NAMALWA (cell line): Measurements from ENCODE around the gene PPP6R1.

Experiments
- DNase-seq: peaks from one replicate; pipeline ENCODE4 v3.0.0-alpha.2; 2015; ENCODE audit warnings: low spot score

PPP6R1 gene, protein sequence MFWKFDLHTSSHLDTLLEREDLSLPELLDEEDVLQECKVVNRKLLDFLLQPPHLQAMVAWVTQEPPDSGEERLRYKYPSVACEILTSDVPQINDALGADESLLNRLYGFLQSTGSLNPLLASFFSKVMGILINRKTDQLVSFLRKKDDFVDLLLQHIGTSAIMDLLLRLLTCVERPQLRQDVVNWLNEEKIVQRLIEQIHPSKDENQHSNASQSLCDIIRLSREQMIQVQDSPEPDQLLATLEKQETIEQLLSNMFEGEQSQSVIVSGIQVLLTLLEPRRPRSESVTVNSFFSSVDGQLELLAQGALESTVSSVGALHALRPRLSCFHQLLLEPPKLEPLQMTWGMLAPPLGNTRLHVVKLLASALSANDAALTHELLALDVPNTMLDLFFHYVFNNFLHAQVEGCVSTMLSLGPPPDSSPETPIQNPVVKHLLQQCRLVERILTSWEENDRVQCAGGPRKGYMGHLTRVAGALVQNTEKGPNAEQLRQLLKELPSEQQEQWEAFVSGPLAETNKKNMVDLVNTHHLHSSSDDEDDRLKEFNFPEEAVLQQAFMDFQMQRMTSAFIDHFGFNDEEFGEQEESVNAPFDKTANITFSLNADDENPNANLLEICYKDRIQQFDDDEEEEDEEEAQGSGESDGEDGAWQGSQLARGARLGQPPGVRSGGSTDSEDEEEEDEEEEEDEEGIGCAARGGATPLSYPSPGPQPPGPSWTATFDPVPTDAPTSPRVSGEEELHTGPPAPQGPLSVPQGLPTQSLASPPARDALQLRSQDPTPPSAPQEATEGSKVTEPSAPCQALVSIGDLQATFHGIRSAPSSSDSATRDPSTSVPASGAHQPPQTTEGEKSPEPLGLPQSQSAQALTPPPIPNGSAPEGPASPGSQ

DNA sequence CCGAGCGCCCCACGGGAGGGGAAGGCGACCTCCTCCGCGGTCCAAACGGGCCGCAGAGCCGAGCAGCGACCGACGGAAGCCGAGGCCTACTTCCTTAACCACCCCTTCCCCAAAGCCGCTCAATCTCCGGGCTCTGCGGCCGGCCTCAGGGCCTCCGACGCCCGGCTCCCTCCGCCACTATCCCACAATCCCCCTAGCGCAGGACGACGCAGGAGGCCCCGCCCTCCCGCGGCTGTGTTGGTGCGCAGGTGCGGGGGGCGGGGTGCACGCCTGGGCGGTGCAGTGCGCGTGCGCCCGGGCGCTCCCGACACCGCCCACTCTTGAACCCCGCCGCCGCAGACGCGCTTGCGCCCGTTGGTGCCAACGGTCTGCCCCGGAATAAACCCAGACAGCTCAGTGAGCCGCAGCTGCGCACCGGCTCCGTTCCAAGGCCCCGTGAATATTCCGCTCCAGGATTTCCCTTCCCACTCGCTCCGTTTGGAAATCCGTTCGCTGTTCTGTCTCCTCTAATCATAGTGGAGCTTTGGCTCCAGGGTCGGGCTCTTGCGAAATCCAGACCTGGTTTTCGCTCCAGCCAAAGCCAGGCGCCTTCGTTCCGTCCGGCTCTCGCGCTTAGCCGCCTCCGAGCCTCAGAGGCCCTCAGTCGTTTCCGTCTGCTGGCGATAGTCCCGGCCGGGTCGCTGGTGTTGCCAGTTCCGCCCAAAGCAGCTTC is at the start of gene PPP6R1:
PPP6R1 (minus strand) TSS at position 190 of the 712 bp plus-strand sequence. CDS start 11,914 bp downstream, outside the sequence.
- DNase-seq: peak; percentile 98

DNA sequence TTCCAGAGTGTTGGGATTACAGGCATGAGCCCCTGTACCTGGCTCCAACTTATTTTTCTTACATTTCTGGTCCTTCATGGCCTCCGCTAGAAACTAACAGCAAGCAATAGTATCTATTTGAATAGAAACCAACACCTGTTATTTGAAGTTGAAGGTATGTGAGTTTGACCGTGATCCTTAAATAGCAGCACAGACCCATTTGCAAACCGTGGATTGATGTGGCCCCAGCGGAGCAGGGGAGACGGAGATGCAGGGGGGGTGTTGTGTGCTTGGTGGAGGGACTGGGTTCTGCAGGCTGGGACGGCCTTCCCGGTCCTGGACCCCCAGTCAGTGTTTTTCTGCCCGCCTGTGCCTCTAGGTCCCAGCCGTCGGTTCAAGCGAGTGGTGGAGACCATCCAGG is 49.5 kb upstream of the PPP6R1 start:
- no peak for DNase-seq

DNA sequence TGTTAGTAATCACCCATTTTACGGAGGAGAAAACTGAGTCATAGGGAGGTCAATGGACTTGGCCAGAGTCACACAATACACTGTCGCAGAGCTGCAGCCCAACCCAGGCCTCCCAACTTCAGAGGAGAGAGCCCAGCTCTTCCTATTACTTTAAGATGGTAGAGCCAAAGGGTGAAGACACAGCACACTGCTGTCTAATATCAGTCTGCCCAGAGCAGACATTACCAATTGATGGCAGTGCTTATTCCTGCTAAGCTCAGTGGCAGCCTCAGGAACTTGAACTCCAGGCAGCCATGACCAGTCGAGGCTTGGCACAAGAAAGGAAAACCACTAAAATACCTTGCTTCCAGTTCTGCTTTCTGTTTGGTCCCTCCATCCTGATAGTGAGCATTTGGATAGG is 47.9 kb upstream of the PPP6R1 start:
- DNase-seq: no peak

DNA sequence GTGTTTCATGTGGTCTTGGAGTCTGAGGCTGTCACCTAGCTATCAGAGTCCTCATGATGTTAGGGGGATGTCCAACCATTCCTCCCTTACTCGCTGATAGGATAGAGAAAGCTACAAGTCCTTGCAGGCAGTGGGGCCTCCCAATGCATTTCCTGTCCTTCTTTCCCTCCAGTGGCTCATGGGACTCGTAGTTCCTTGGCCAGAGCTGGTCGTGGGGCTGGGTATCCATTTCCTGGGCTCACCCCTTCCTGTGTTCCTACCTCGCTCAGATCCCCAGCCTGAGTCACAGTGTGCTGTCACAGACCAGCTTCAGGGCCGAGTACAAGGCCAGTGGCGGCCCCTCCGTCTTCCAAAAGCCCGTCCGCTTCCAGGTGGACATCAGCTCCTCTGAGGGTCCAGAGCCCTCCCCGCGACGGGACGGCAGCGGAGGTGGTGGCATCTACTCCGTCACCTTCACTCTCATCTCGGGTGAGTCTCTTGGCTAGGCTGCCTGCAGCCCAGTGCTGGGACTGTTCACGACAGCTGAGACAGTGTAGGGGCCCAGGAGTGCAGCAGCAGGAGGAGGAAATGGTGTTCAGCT is 47.3 kb upstream of the PPP6R1 start:
- no peak for DNase-seq

DNA sequence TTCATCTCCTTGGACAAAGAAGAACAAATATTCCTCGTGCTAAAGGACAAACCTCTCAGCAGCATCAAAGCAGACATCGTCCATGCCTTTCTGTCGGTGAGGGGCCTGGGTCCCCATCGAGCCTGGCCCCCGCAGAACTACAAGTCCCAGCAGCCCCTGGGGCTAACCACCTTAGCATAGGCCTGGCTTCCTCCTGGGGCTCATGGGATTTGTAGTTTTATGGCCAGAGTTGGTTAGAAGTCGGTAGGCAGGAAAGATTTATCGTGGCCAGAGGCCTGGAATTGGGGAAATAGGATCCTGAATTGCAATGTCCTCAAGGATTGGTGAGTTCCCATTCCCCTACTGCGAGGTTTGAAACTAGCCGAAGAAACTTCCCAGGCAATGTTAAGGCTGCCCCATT is 46.7 kb upstream of the PPP6R1 start:
- peak; percentile 75 for DNase-seq

DNA sequence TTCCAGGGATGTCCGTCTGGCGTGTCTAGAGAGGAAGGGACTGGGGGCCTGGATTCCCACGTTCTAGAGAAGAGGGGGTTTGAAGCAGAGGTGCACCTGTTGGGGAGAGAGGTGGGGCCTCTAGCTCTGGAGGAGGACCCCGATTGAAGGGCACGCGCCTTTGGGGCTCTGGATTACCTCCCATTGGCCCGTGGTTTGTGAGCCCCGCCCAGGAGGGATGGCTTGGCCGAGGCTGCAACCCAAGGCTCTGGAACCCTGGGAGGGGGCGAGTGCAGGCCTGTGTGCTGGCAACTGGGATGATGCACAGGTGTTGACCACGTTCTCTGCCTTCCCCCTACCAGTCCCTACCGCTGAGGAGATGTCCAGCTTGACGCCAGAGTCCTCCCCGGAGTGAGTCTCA is 46.2 kb upstream of the PPP6R1 start:
- DNase-seq: no peak

DNA sequence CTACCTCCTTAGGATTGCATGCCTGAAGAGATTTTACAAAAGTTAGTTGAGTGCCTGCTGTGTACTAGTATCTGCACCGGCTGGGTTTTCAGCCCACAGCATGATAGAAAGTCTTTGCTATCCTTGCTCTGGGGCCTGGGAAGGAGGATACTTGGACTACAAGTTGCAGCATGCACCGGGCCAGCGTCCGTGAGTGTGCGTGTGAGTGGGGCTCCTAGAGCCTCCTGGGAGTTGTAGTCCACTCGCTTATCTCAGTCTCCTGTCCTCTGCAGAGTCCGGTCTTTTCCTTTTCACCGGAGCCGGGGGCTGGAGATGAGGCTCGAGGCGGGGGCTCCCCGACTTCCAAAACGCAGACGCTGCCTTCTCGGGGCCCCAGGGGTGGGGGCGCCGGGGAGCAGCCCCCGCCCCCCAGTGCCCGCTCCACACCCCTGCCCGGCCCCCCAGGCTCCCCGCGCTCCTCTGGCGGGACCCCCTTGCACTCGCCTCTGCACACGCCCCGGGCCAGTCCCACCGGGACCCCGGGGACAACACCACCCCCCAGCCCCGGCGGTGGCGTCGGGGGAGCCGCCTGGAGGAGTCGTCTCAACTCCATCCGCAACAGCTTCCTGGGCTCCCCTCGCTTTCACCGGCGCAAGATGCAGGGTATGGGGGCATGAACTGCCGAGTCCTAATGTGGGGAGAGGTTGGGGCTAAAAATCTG is 45.6 kb upstream of the PPP6R1 start:
- DNase-seq: peak; percentile 65

DNA sequence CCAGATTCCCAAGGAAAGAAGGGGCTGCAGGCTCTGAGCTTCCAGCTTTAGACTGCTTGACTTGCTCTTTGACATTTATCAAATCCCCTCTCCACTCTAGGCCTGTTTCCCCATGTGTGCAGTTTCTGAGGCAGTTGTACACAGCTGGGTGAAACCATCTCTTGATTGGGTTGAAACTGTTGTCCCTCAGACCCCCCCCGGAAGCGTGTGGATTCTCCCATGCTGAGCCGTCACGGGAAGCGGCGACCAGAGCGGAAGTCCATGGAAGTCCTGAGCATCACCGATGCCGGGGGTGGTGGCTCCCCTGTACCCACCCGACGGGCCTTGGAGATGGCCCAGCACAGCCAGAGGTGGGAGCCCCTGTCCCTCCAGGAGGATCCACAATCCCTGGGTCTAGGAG is 44.7 kb upstream of the PPP6R1 start:
- DNase-seq: no peak

DNA sequence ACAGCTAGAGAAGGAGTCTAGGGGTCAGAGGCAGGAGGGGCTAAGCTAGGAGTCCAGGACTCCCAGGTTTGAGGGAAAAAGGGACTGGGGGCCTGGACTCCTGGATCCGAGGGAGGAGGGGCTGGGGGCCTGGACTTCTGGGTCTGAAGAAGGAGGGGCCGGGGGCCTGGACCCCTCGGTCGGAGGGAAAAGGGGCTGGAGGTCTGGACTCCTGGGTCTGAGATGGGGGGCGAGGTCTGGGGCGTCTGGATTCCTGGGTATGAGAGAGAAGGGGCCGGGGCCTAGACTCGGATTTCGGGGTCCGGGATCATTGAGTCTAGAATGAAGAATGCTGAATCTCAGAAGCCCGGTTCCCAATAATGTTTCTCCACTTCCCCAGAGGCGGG is 43.5 kb upstream of the PPP6R1 start:
- no peak for DNase-seq

DNA sequence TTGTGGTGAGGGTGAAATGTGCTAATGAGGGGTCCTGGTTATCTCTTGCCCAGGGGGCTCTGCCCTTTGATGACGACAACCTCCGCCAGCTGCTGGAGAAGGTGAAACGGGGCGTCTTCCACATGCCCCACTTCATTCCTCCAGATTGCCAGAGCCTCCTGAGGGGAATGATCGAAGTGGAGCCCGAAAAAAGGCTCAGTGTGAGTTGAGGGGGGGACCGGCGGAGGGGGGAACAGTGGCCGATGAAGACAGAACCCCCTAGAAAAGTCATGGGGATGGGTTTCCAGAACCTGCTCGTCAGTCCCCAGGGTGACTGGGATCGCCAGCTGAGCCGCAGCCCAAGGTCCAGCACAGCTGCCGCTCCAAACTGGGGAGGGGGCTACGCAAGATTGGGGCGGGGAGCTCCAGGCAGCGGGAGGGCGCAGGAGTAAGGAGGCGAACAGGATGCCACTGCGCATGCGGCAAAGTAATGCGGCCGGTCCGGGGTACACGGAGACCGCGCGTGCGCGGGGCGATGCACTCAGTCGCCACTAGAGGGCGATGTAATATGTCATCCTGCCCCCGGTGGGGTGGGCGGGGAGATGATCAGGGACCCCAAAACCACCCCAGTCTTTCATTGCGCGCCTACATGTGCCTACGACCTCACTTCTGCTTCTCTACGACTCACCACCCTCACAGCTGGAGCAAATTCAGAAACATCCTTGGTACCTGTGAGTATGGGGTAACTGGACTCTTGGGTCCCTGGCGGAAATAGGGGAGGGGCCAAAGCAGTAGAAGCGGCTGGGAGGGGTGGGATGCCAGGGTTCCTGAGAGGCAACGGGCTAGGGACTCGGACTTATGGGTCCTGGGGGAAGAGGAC is 42.9 kb upstream of the PPP6R1 start:
- DNase-seq: peak; percentile 92

DNA sequence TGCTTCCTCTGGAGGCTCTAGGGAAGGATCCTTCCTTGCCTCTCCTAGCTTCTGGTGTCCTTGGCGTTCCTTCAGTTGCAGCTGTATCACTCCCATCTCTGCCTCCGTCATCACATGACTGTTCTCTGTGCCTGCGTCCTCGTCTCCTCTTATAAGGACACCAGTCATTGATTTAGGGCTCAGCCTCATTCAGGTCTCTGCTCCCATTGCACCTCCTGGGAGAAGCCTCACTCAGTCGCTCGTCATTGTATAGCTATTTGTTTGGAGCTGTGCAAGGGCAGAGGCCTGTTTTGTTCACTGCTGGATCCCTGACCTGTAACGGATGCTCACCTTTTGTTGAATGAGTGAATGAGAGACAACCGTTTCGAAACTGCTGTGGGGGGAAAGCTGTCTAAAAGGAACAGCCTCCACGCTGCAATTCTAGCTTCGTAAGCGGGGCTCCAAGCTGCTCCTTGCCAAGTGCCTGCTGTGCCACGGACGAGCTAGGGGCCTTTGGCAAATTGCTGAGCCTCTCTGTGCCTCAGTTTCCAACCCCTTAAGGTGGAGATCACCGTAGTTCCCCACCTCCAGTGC is 42.2 kb upstream of the PPP6R1 start:
- DNase-seq: no peak

DNA sequence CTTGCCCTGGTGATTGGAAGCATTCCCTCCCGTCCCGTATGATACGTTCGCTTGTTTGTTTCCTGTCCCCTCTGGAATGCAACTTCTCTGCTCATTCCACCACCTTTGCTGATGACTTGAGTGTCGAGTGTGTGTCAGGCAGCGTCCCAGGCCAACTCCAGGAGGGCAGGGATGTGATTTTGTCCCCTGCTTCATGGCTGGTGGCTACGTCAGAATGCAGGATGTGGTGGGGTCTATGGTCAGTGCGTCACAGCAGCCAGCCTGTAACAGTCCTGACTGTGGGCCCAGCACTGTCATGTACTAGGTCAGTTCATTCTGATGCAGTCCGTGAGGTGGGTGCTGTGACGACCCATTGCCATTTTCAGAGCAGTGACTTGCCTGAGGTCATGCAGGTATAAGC is 41.2 kb upstream of the PPP6R1 start:
- no peak for DNase-seq

DNA sequence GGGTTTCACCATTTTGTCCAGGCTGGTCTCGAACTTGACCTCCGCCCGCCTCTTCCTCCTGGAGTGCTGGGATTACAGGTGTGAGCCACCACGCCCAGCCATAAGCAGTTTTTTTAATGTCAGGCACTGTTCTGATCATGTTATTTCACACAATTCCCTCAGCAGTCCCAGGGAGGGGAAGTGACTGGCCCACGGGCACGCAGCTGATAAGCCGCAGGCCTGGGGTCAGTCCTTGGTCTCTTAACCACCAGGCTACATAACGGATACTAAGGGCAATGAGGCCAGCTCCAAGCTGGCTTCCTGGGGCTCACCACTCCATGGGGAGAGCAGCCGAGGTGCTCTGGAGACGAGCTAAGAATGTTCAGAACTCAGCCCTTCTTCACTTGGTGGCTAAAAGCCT is 38.5 kb upstream of the PPP6R1 start:
- DNase-seq: no peak

DNA sequence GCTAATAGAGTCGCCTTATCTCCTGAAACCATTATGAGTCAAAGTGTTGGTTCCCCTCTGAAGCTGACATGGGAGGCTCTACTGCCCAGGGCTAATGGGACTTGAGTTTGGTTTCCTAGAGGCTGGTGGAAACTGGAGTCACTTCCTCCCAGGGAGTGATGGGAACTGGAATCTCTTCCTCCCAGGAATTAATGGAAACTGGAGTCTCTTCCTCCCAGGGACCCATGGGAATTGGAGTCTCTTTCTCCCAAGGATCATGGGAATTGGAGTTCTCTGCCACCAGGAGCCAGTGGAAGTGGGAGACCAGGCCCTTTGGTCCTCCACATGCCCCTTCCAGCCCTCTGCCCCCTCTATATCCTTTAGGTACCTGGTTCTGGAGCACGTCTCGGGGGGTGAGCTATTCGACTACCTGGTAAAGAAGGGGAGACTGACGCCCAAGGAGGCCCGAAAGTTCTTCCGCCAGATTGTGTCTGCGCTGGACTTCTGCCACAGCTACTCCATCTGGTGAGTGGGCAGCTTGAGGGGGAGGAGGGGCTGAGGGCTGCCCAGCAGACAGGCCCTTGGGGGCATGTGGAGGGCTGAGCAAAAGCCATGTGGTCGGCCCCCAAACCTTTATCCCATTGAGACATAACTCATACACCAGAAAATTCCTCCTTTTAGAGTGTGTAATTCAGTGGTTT is 30.4 kb upstream of the PPP6R1 start:
- no peak for DNase-seq

DNA sequence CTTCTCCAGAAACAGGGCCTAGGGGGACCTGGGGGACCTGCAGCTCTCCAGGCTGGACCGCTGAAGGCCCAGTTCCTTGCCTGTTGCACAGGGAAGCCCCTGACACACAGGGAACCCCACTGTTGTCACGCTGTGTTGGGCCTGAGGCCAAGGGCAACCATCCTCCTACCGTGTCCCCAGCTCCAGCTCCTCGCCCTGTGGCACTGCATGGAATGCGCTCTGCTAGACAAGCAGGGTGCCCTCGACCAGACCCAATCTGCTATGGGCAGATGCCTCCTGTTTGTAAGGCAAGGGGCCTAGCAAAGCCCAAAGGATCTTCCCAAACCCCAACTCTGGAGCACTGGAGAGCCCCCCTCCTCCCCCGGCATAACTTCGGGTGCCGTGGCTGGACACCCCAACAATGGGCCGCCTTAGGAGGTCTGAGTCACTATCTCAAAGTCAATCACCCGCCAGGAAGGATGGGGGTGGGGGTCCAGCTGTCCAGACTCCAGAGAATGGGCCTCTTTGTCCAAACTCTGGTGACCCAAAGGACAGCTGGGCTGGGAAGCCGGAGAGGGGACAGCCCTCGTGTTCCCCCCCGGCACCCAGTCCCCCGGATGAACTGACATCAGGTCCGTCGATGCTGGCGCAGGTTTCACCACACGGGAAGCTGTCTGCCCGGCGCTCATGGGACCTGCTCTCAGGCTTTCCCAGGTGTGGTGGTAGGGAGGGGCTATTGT is 28.7 kb upstream of the PPP6R1 start:
- DNase-seq: no peak

DNA sequence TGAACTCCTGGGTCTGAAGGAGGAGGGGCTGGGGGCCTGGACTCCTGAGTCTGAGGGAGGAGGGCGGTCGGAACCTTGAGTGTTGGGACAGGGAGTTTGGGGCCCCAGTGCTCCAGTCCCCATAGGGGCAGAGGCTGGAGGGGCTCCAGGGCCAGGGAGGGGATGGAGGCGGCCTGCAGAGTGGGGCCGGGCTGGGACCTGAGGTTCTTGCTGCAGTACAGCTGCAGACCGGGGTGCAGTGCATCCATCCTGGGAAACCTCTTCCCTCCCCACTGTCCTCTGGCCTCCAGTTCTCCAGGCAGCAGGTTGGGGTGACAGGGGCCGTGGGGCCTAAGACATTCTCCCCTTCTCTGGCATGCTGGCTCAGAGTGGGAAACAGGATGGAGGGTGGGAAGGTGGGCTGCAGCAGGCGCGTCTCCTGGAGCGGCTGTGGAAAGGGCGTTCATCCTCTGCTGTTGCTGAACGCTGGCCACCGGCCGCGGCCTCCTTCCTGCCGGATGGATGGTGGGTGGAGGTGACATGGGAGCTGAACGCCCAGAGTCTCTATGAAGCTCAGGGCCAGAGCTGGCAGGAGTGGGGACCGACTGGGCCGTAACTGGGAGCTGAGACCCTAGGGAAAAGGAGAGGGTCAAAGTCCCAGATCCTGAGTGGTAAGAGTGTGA is 26.5 kb upstream of the PPP6R1 start:
- DNase-seq: no peak

DNA sequence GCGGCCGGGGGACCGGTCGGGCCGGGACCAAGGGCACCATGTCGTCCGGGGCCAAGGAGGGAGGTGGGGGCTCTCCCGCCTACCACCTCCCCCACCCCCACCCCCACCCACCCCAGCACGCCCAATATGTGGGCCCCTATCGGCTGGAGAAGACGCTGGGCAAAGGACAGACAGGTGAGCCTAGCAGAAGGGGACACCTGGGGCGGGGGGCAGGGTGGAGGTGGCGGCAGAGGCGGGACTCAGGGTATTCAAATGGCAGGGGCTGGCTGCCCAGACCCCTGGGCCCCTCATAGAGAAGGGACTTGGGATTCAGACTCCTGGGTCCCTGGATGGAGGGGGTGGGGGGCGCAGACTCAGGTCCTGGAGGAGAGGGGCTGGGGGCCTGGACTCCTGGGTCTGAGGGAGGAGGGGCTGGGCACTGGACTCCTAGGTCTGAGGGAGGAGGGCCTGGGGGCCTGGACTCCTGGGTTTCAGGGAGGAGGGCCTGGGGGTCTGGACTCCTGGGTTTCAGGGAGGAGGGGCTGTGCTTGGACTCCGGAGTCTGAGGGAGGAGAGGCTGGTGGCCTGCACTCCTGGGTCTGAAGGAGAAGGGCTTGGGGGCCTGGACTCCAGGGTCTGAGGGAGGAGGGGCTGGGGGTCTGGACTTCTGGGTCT is 25.7 kb upstream of the PPP6R1 start:
- no peak for DNase-seq
